ELF-1 (cell line): ENCODE results near the gene PTPRQ.
A peak's percentile ranks its signal among the peaks of the same experiment; 100 is the strongest.
"Not testable (repeated sequence)": the region's sequence is repeated elsewhere in the genome, so short reads cannot be mapped to it uniquely, and the experiment has no call there.

Experiments
- DNase-seq: peaks from one replicate; pipeline ENCODE4 v3.0.0-alpha.2; 2016; ENCODE audit warnings: low read depth, low spot score

Gene PTPRQ

GRCh38 chr12:80643961-80644360 lies 199.9 kb downstream of the PTPRQ start:
- DNase-seq: no peak

DNA sequence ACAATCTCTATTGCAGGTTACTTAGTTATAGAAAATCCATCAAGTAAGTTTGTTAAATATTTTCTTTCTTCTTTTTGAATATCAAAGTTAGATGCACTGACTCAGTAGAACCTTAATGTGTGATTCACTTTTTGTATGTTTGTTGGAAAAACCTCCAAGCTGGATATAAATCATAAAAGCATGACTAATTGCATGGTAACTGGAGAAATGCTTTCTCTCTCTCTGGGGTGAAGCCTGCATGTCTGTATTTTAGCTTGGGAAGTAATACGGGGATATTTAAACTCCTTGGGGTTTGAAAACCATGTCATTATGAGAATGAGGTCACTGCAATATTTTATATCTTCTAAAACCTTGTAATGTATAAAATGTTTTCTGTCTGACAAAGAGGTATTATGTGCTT lies 204.8 kb downstream of the PTPRQ start:
- DNase-seq: no peak

DNA sequence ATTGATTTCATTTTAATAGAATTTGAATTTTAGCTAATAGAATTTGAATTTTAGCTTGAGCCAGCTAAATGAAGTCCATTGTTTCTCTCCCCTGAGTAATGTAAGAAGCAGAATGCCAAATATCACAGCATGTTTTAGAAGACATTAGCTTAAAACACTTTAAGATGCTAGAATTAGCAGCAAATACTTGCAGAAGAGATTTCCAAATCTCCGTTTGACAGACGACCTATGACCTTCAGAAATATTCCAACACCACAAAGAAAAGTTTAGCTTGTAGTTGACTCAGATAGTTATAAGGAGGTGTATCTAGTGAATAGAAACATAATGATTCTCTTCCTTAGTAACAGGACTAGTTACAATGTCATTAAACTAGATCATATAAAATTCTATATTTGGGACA lies 211.7 kb downstream of the PTPRQ start:
- no peak for DNase-seq

GRCh38 chr12:80659512-80660063 lies 215.6 kb downstream of the PTPRQ start:
- no peak for DNase-seq

DNA sequence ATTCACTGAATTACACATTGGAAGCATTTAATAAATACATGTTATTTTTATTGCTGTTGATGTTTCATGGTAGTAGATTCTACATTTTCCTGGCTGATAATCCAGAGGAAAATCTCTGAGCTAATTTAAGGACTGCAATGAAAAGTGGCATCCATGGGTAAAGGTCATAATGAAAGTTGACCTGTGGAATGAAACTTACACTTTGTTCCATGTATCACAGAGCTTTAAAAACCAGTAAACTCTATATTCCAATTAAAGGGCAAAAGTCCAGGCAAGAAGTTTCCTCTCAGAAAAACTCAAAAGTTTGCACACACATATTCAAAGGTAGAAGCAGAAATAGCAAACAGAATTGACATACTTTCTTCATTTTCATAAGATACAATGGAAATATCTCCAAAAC lies 218.6 kb downstream of the PTPRQ start:
- no peak for DNase-seq

DNA sequence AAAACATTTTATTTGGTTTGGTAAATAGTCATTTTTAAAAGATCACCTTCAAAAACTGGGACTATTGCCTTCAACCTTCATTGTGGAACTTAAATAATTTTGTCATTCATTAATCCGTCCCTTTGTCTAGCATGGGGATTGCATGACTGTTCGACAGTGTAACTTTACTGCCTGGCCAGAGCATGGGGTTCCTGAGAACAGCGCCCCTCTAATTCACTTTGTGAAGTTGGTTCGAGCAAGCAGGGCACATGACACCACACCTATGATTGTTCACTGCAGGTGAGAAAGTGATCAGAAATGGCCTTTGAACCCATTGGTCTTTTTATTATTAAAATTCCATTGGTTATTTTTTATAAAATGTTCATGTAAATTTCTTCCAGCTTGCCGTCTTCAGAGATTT lies 226.2 kb downstream of the PTPRQ start:
- DNase-seq: no peak

DNA sequence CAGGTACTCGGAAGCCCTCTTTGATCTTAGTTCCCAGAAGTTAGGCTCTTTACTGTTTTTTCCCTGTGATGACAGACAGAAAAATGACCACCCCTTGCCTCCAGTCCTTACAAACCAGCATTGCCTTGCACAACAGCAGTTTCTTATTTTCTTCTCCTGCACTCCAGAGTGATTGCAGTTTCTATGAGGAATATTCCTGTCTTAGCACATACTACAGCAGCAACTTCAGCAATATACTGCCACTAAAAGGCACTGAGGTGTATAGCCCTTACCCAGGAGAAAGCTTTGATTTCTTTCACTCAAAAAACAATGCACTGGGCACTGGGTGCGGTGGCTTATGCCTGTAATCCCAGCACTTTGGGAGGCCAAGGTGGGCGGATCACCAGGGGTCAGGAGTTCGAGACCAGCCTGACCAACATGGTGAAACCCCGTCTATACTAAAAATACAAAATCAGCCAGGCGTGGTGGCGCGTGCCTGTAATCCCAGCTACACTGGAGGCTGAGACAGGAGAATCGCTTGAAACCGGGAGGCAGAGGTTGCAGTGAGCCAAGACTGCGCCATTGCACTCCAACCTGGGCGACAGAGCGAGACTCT lies 232.1 kb downstream of the PTPRQ start:
- not testable (repeated sequence) for DNase-seq

- DNase-seq: no peak
Observed at GRCh38 chr12:80676856-80677255, 232.8 kb downstream of the PTPRQ start.

DNA sequence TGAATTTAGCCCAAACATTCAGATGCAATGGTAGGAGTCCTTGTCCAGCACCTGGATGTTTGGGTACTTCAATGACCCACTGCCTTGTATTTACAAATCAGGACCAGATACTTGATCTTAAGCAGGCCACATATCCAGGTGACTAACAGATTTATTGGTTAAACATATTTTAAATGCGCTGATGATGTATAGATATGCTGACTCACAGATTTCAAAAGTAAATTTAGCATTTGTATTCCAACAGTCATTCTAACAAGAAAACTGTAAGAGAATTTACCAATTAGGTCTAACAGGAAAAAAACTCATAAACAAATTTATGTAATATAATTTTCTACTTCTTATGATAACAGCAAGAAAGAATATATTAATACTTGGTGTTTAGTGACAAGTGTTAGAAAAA lies 234.0 kb downstream of the PTPRQ start:
- DNase-seq: no peak

DNA sequence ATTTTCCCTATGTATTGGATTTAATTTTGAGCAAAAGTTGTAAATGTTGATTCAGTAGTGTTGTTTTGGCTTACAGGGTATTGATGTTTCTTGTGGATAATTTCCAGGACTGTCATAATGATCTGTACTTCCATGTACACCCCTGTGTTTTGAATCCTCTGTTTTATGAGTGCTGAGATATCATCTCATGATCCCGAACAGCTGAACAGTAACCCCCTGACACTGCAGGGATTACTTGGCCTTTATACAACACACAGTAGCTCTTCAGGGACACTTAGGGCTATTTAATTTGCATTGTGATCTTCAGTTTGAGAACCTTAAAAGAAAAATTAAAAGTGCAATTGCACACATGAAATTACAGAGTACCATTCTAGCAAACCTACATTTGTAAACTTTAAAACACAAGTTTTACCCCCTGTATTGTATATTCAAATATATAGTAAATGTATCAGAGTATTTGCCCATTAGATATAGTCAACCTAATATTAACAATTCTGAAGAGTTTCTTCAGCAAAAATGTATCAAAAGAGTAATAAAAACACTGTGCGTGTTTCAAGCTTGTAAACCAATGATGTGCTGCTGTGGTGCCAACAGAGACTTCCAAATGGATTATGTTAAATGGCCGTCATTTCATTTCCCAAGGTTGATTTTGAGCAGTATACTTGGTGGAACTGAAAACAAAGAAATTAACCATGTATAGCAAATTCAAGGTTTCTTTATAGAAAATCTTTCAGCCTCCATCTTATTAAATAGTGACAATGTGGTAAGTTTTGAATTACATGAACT lies 235.5 kb downstream of the PTPRQ start:
- DNase-seq: no peak

- DNase-seq: no peak
Observed at GRCh38 chr12:80681287-80681686, 237.3 kb downstream of the PTPRQ start.

DNA sequence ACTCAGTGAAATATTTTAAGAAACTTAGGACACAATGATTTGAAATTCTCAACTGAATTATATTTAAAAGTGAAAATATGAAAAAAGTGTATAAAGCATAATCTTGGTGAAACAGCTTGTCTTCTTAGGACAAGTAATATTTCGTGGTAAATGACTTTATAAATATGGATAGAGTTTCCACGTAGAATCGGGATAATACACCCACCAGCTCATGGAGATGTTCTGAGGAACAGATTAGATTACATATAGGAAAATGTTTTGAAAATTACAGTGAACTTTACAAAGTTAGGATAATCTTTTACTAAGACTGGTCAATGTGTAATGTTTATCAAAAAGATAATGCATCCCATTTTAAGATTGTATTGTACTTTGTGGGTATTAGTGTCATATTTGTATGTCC lies 237.8 kb downstream of the PTPRQ start:
- no peak for DNase-seq

- peak; percentile 42 for DNase-seq
Observed at GRCh38 chr12:80684077-80684495, 240.1 kb downstream of the PTPRQ start.

- no peak for DNase-seq
Observed at GRCh38 chr12:80690090-80690489, 246.1 kb downstream of the PTPRQ start.

- no peak for DNase-seq
Observed at GRCh38 chr12:80690513-80690912, 246.5 kb downstream of the PTPRQ start.

- no peak for DNase-seq
Observed at GRCh38 chr12:80692114-80692513, 248.1 kb downstream of the PTPRQ start.

DNA sequence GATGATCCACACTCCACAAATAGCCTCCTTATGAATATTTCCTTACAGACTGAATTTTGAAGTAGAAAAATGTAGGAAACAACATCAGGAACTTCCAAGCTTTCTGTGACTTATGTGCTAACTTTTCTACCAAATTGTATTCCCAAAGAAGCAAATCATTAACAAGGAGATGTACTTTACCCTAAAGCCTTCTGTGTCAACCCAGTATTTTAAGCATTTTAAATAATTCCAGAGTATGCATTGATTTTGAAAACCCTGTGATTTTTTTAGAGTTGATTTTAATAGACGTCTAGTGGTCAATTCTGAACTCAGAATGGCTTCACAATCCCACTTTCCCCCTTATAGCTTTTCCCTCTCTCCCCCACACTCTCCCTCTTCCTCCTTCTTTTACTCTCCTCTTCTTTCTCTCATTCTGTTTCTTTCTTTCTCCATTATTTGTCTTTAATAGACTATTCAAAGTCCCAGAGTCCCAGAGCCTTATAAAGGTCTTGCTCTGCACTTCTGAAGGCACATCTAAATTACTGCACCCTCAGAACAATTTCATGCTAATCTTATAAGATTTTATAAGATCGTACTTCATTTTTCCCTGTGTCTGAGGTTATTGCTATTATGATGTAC lies 253.3 kb downstream of the PTPRQ start:
- DNase-seq: no peak

DNA sequence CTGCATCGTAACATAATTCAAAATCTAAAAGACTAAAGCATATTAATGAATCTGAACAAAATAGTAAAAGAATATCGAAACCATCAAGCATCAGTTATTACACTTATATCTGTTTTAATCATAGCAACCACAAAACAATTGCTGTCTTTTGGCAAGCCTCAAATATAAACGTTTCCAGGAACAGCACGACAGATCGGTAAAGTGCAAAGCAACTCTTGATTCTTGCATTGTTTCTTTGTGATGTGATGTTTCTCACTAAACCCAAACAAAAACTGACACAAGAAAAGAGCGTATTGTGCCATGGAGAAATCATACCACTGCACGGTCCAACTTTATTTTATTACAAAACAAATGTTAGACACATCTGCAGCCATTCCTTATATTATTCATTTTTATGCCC lies 254.2 kb downstream of the PTPRQ start:
- DNase-seq: no peak

- DNase-seq: no peak
Observed at GRCh38 chr12:80698847-80699542, 255.0 kb downstream of the PTPRQ start.

DNA sequence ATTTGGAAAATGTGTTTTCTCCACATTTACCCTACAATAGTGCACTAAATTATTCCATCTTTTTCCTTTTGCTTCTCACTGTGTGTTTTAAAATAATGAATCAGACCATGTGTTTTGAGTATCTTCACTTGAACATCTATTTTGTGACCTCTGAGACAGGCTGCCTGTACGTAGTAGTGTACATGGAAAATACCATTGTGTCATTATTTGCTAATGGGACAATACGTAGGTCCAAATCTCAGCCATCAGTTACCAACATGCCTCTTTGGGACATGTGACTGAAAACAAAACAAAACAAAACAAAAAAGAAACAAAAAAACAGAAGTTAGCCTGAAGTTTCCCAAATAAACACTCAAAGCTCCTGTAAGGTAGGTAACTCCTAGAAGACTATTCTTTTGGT lies 256.3 kb downstream of the PTPRQ start:
- DNase-seq: no peak

DNA sequence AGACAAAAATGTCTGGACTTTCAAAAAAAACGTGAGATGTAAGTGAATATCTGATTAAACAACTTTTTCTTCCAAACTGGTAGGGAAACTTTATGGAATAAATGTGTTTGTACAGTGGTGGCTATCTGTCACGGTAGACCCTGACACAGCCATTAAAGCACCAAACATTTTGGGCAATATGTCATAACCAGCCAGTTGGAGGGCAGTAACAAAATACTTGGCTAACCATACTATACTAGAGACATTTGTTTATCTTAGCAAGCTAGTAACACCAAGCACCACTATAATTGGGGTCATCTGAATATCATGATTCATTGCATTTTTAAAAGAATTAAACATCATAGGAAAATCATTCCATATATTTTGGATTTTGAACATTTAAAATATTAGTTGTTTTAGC lies 257.4 kb downstream of the PTPRQ start:
- no peak for DNase-seq
